Fibroblast of the aortic adventitia (primary cell): ENCODE measurements around the gene HAUS7. TPM values are rescaled to one million over a fixed set of nuclear protein-coding genes. Genes with fewer than 3 reads are reported as not detected.

ENCODE experiments used
- DNase-seq: peaks from one replicate; pipeline ENCODE4 v3.0.0-alpha.2; 2010; ENCODE audit warnings: low read depth
- H3K4me3 ChIP-seq: 2 replicates; pipeline ENCODE4 v1.5.1; 2011; ENCODE audit warnings: low read depth, mild to moderate bottlenecking, control low read depth, low read length, moderate library complexity
- total RNA-seq: library from RNA; depleted of rRNA; stranded (reverse); fragments of >200 nt; gene quantifications from 2 replicates; pipeline ENCODE4 v1.2.3, GENCODE V29; 2012; ENCODE audit warnings: low replicate concordance
- TF ChIP-seq, protein P1 (sequence below): IDR thresholded peaks from 2 replicates; pipeline ENCODE4 v1.5.1; 2011; ENCODE audit warnings: mild to moderate bottlenecking, low read length, control low read depth, inconsistent platforms; ENCODE audit not compliant: insufficient read depth

HAUS7 gene
- total RNA-seq, 1 donor = 16.4 TPM

DNA sequence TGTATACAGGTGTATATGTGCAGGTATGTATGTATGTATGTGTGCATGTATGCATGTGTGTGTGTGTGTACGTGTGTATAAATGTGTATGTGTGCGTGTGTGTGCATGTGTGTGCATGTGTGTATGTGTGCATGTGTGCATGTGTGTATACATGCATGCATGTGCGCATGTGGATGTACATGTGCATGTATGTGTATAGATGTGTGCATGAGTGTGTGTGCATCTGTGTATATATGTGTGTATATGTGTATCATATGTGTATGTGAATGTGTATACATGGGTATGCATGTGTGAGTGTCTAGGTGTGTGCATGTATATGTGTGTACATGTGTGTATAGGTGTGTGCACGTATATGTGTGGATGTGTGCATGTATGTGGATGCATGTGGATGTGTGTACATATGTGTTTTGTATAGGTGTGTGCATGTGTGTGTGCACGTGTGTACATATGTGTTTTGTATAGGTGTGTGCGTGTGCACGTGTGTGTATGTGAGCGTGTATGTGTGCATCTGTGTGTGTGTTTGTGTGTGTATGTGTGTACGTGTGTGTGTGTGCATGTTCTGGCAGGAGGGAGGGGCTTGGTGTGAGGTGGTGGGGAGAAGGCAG lies 30.4 kb upstream of the HAUS7 start:
- no peak overlapping the region for H3K4me3 ChIP-seq
- DNase-seq = no peak
- TF ChIP-seq, protein P1, sequence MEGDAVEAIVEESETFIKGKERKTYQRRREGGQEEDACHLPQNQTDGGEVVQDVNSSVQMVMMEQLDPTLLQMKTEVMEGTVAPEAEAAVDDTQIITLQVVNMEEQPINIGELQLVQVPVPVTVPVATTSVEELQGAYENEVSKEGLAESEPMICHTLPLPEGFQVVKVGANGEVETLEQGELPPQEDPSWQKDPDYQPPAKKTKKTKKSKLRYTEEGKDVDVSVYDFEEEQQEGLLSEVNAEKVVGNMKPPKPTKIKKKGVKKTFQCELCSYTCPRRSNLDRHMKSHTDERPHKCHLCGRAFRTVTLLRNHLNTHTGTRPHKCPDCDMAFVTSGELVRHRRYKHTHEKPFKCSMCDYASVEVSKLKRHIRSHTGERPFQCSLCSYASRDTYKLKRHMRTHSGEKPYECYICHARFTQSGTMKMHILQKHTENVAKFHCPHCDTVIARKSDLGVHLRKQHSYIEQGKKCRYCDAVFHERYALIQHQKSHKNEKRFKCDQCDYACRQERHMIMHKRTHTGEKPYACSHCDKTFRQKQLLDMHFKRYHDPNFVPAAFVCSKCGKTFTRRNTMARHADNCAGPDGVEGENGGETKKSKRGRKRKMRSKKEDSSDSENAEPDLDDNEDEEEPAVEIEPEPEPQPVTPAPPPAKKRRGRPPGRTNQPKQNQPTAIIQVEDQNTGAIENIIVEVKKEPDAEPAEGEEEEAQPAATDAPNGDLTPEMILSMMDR = no peak

DNA sequence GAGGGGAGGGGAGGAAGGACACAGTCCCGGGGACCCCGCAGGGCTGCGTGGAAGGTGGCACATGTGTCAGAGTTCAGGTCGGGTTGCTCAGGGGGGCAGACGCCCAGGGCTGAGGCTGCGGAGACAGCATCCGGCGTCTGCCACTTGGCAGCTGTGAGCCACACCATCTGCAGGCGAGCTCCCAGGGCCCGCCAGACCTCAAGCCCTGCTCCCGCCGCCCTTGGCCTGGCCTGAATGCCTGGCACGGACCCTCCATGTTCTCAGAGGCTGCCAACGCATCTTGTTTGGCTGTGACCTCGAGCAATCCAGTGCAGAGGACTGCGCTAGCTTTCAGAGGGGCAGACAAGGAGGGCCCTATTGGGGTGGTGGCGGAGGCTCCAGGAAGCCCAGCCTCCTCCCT lies 29.5 kb upstream of the HAUS7 start:
- peak overlapping the region; percentile 53 for H3K4me3 ChIP-seq
- TF ChIP-seq, protein P1 = no peak
- DNase-seq = peak; percentile 23

DNA sequence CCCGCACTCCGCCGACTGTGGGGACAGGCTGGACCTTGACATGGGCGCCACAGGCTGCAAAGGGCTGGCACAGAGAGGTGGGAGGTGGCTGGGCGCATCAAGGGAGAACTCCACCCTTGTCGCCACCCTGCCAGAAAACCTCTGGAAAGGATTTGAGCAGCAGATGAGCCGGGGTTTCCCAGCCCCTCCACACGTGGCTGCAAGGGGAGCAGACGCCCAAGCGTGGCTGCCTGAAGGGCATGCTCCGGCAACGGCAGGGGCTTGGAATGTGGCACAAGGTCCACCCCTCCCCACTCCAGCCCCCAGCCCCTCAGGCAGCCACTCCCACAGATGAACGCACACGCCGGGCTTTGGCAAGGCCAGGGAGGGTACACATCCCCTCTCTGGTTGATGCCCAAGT lies 29.0 kb upstream of the HAUS7 start:
- TF ChIP-seq, protein P1 = no peak
- peak; percentile 23 for DNase-seq
- H3K4me3 ChIP-seq = peak overlapping the region; percentile 53

DNA sequence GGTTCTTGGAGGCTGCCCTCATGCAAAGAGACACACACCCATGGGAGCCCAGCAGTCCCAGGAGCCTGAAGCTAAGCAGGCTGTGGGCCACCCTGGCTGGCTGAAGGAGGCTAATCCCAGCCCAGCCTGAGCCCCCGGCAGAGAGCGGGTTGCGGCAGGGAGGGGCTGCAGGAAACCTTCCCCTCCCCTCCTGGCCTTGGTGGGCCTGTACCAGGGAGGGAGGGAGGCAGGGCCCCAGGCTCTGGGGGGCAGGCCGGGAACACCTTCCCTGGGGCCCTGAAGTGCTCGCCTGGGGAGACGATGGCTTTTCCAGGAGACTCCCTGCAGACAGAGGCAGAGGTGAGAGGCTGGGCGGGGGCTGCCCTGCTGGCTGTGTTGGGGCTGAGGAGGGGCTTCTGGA lies 28.1 kb upstream of the HAUS7 start:
- no peak for DNase-seq
- TF ChIP-seq, protein P1 = no peak
- peak overlapping the region; percentile 53 for H3K4me3 ChIP-seq

DNA sequence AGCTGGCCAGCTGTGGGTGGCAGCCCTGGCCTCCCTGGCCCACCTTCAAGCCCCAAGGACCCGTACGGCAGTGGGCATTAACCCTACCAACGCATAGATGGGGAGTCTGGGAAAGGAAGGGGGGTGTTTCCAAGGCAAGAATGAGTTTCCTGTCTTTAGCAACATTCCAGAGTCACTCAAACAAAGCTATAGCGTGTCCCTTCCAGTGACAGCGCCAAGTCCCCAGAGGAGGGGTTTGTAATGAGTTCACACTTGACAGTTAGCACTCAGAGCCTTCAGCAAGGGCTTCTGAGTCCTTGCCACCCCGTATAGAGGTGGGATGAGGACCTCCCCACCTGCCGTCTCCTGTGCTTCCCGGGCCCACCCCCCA lies 26.2 kb upstream of the HAUS7 start:
- TF ChIP-seq, protein P1 = no peak
- no peak for DNase-seq
- H3K4me3 ChIP-seq = peak overlapping the region; percentile 82

DNA sequence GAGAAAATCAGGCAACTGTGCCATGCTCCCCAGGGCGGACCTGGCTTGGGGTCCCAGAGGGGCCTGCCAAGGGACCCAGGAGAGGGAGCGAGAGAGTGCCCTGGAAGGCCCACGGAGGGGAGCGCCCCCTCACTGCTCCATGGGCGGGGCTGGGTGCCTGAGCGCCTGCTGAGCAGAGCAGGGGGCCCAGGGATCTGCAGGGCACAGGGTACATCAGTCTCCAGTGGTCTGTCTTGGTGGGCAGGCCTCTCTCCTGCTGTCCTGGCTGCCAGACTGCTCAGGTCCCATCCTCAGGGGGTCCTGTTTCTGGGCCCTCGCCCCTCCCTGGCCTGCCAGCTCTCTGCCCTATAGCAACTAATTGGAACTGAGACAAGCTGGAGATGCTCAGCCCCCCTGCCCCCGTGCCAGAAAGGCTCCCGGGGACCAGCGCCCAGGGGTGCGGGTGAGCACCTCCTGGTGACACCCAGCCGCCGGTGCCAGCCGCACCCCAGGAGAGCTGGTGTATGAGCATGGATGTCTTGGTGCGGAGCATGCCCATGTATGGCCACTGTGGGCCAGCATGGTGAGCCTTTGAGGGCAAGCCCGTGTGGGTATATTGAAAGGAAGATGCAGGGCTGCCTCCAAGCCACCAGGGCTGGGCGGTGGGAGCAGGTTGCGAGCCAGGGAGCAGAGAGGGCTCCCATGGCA lies 25.7 kb upstream of the HAUS7 start:
- no peak for DNase-seq
- TF ChIP-seq, protein P1 = no peak
- H3K4me3 ChIP-seq = peak overlapping the region; percentile 82
